GM18868 (cell line): ENCODE measurements around the gene CANT1.

Experiments
- ATAC-seq: cut with Tn5 transposase; IDR thresholded peaks from one replicate; pipeline ENCODE4 v1.9.1; 2021; ENCODE audit warnings: mild to moderate bottlenecking, moderate library complexity; ENCODE audit not compliant: unreplicated experiment

CANT1 gene

GRCh38 chr17:78997231-78997741, 12.3 kb downstream of the CANT1 start:
- no peak for ATAC-seq

DNA sequence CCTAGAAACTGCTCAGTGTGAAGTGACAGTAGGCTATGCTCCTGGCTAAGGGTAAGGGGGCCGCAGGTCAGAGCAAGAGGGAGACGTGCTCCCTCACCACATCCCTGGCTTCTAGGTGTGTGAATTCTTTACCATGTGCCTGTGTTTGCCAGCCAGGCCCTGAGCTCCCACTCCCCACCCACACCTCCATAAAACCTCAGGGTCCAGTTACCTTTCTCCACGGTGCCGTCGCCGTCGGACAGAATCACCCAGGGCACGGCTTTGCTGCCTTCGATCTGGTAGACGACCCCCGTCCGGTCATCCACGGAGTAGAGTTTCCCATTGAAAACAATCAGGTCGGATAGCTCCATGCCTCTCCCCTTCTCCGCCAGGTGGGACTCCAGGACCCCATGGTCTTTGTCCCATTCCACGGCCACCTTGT, 12.8 kb downstream of the CANT1 start:
- ATAC-seq, result no peak

- ATAC-seq, result no peak
Observed at GRCh38 chr17:78995761-78996451, 13.7 kb downstream of the CANT1 start.

GRCh38 chr17:78995022-78995760, 14.4 kb downstream of the CANT1 start:
- no peak for ATAC-seq

DNA sequence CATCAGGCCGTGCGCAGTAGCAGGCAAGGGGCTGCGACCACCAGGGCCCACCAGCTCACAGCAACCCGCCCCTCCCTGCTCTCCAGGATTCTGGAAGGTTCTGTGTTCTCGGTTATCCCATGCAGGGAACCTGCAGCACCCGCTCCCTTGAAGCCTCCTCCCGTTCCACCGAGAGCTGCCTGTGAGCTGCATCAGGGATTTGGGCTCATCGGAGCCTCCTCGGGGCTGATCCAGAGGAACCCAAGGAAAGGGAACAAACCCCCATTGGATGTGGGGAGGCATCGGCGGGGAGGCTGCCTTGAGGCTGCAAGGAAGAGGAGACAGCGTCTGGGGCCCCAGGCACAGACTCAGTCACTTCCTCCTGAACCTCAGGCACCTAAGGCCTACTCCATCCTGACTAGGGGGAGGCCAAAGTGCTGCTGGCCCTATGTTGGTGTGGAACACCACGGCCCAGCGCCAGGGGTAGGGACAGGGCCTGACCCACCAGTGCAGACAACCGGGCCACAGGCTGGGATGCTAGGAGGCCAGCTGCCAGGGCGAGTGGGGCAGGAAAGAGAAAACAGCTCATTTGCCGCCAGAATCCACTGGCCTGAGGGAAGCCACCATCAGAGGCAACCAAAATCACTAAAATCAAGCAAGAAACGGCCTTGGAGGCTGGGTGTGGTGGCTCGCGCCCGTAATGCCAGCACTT, 15.4 kb downstream of the CANT1 start:
- no peak for ATAC-seq

DNA sequence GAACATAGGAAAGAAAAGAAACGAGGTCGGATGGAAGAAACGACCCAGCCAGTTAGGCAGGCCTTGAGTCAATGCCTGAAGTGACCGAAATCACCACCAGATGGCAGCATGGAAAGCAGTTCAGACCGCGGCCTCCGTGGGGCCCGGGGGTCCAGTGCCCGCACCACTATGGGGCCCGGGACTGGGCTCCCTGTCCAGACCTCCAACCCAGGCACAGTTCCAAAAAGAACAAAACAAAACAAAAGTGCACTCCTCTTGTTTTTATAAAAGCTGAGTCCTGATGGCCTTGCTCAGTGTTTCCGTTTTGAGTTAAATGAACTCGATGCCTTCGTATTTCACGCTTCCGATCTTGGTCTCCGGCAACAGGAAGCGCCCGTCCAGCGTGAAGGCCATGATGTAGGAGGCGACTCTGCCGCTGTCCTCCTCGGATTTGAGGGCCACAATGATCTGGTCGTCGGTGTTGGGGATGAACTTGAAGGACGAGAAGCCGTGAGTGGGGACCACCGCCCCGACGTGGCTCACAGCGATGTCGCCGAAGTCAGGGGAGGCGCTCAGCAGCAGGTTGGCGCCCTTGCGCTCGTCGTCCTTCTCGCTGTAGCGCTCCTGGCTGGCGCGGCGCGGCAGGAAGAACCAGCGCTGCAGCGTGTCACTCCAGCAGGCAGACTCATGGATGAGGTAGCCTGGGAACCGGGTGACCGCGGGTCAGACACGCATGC, 16.2 kb downstream of the CANT1 start:
- ATAC-seq, result no peak

- ATAC-seq, result no peak
Observed at GRCh38 chr17:78992542-78993212, 16.9 kb downstream of the CANT1 start.

DNA sequence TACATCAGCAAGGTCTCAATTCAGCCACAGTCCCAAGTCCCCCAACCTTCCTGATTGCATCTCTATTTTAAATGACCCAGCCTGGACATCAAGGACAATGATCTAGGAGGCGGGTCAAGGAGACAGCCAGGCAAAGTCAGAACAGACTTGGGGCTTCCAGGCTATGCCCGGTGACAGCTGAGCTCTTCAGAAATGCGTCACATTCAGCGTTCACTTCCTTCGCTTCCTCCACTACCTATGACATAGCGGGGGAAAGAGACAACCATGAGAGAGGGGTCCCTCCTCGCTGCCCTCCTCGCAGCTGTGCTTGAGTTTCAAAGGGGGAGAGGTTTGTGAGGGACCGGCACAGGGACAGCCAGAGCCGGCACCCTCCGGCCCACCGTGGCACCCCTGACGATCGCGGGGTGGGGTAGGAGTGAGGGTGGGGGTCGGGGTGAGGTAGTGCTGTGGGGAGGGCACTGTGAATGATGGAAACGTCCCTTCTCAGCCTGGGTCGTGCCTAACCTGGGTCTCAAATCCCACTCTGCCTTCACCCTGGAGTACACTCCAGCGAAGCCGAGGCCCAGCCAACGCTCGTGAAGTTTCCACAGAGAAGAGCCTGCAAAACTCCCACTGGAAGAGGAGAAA, 17.5 kb downstream of the CANT1 start:
- no peak for ATAC-seq

DNA sequence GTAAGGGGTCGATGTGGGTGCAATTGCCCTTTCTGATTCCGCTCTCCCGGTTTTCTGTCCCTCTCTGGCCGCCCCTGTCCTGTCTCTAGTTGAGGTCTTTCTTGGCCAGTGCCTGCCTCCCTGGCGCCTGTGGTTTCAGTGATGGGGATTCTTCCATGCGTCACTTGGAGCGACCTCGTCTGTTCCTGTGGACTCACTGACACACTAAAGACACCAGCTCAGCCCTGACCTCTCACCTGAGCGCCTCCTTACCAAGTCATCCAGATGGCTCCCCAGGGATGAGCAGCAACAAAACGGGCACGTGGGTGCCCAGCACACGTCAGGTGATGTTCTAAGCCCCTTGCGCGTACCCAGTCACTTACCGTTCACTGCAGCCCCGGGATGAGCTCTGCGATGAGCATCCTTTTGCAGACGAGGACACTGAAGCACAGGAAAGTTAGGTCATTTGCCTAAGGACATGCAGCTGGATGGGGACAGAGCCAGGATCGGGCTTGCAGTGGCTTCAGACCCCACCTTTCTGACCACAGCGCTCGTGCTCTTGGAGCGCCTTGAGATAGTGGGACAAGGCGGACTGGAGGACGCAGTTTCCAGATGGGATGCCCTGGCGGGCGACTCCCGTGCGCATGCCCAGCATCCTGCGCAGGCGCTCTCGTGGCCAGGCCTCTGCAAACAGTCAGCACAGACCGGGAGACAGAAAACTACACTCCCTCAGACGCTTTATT, 18.4 kb downstream of the CANT1 start:
- ATAC-seq, result no peak

GRCh38 chr17:78990349-78991016, 19.1 kb downstream of the CANT1 start:
- no peak for ATAC-seq

DNA sequence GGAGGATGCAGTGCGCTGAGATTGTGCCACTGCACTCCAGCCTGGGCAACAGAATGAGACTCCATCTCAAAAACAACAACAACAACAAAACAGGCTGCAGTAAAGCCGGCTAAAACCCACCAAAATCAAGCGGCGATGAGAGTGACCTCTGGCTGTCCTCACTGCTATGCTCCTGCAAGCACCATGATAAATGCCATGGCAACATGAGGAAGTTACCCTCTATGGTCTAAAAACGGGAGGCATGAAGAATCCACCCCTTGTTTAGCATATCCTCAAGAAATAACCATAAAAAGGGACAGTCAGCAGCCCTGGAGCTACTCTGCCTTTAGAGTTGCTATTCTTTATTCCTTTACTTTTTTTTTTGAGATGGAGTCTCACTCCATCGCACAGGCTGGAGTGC, 21.4 kb downstream of the CANT1 start:
- no peak for ATAC-seq

- no peak for ATAC-seq
Observed at GRCh38 chr17:78986649-78987328, 22.8 kb downstream of the CANT1 start.

DNA sequence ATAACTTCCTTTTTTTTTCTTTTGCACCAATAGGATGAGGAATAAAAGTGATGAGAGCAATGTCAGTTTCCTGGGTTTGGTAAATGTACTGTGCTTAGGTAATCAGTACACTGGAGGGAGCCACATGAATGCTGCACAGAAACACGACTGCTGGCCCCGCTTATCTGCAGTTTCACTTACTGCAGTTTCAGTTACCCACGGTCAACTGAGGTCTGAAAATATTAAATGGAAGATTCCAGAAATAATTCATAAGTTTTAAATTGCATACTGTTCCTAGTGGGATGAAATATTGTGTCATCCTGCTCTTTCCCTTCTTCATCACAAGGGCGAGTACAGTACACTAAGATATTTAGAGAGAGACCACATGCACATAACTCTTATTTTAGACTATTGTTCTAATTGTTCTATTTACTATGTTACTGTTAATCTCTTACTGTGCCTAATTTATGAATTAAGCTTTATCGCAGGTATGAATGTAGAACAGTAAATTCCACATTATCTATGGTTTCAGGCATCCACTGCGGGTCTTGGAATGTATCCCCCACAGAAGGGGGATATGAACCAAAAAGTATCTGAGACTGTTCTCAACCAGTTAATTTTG, 23.4 kb downstream of the CANT1 start:
- ATAC-seq, result no peak

- no peak for ATAC-seq
Observed at GRCh38 chr17:78985395-78985794, 24.2 kb downstream of the CANT1 start.

- no peak for ATAC-seq
Observed at GRCh38 chr17:78981010-78981888, 28.3 kb downstream of the CANT1 start.

DNA sequence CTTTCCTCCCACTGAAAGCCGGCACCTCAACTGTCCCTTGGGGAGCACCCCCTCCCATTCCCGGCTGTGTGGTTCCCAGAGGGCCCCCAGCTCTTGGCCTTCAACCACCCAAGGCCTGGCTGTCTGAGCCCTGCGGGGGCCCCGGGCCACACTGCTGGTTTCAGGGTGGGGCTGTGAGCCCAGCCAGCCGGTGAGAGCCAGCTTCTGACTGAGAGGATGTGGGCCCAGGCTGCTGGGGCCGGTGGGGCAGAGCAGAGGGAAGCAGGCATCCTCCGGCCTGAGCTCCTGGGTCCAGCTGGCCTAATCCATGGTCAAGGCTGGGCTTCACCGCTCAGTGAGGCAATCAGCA, 29.0 kb downstream of the CANT1 start:
- ATAC-seq, result no peak
